Naive B cell (primary cell): ENCODE measurements around the gene PUS3. TPM values are rescaled to one million over a fixed set of nuclear protein-coding genes. Genes with fewer than 3 reads are reported as not detected.
"Not testable (repeated sequence)": the region's sequence is repeated elsewhere in the genome, so short reads cannot be mapped to it uniquely, and the experiment has no call there.

Experiments used
- ATAC-seq, 2 donors: fragments of 150-1000 bp; cut with Tn5 transposase; 2 replicates each; pipeline ENCODE4 v1.10.0; 2021; ENCODE audit warnings: low read depth in 2 of 2, mild to moderate bottlenecking in 2 of 2, moderate library complexity in 2 of 2
- DNase-seq: peaks from one replicate; pipeline ENCODE4 v3.0.0; 2022
- H3K27ac Mint-ChIP-seq, 6 donors: one replicate each; pipeline ENCODE4 v1.8.0; 2020 to 2022; ENCODE audit warnings: mild to moderate bottlenecking in 6 of 6, mixed read lengths in 6 of 6, moderate library complexity in 5 of 6, inconsistent platforms in 2 of 6
- H3K27me3 Mint-ChIP-seq, 3 donors: one replicate each; pipeline ENCODE4 v1.8.0; 2021 to 2022; ENCODE audit warnings: mixed read lengths in 3 of 3, mild to moderate bottlenecking in 1 of 3
- H3K36me3 Mint-ChIP-seq, 2 donors: one replicate each; pipeline ENCODE4 v1.8.0; 2020 to 2022; ENCODE audit warnings: mixed read lengths in 2 of 2, inconsistent platforms in 1 of 2, mild to moderate bottlenecking in 1 of 2
- H3K4me1 Mint-ChIP-seq, 3 donors: one replicate each; pipeline ENCODE4 v1.8.0; 2020 to 2022; ENCODE audit warnings: mixed read lengths in 3 of 3, inconsistent platforms in 1 of 3, mild to moderate bottlenecking in 1 of 3, moderate library complexity in 1 of 3
- H3K4me3 Mint-ChIP-seq, 8 donors: one replicate each; pipeline ENCODE4 v1.8.0; 2020 to 2022; ENCODE audit warnings: mild to moderate bottlenecking in 8 of 8, mixed read lengths in 8 of 8, moderate library complexity in 8 of 8, inconsistent platforms in 2 of 8
- H3K9me3 Mint-ChIP-seq, 7 donors: one replicate each; pipeline ENCODE4 v1.8.0; 2020 to 2022; ENCODE audit warnings: mixed read lengths in 7 of 7, mild to moderate bottlenecking in 5 of 7, inconsistent platforms in 2 of 7, moderate library complexity in 1 of 7
- polyA plus RNA-seq, 6 donors: library from polyadenylated mRNA; unstranded; fragments of 300-500 nt; fragmentation: Illumina TruSeq; gene quantifications; one replicate each; pipeline ENCODE4 v1.2.3, GENCODE V29; 2021; ENCODE audit warnings: low read depth in 6 of 6

Gene PUS3
- polyA plus RNA-seq, 6 donors from 2014 or later, result 6.2 to 12.1 (median 7.9) TPM

- ATAC-seq (no peak), DNase-seq (no peak)
- Mint-ChIP-seq H3K36me3 (no peaks in the 10 kb centered on the region), H3K9me3 (no peaks in the 10 kb centered on the region), H3K27me3 (peaks cover 41 to 64% (median 43%) of the 10 kb centered on the region in 3 donors), H3K4me1 (peaks cover 0 to 6% (median 3%) of the 10 kb centered on the region in 3 donors), H3K4me3 (peak overlapping the region in 1 of 8 donors; percentile 45), H3K27ac (peak overlapping the region in 3 of 6 donors; percentile 12 to 76 (median 15))
Observed at GRCh38 chr11:125921042-125921441, 18.0 kb upstream of the PUS3 start.

GRCh38 chr11:125918140-125918840 lies 15.3 kb upstream of the PUS3 start:
- no peaks in the 10 kb centered on the region for H3K36me3 Mint-ChIP-seq
- H3K27me3 Mint-ChIP-seq, result peaks cover 39 to 54% (median 42%) of the 10 kb centered on the region in 3 donors
- no peak for DNase-seq
- no peak overlapping the region for H3K4me3 Mint-ChIP-seq
- no peak overlapping the region for H3K27ac Mint-ChIP-seq
- ATAC-seq, result no peak
- no peaks in the 10 kb centered on the region for H3K9me3 Mint-ChIP-seq
- H3K4me1 Mint-ChIP-seq, result peaks cover 0 to 5% (median 3%) of the 10 kb centered on the region in 3 donors

- no peak for ATAC-seq
- H3K36me3 Mint-ChIP-seq, result no peaks in the 10 kb centered on the region
- DNase-seq, result no peak
- no peaks in the 10 kb centered on the region for H3K4me1 Mint-ChIP-seq
- no peak overlapping the region for H3K4me3 Mint-ChIP-seq
- H3K27me3 Mint-ChIP-seq, result peaks cover 46 to 52% (median 50%) of the 10 kb centered on the region in 3 donors
- H3K27ac Mint-ChIP-seq, result peak overlapping the region in 1 of 6 donors; percentile 44
- no peaks in the 10 kb centered on the region for H3K9me3 Mint-ChIP-seq
Observed at GRCh38 chr11:125916683-125917347, 13.8 kb upstream of the PUS3 start.

GRCh38 chr11:125914601-125915000 lies 11.6 kb upstream of the PUS3 start:
- not testable (repeated sequence) for H3K36me3 Mint-ChIP-seq, DNase-seq, H3K9me3 Mint-ChIP-seq, H3K4me3 Mint-ChIP-seq, ATAC-seq, H3K4me1 Mint-ChIP-seq
- Mint-ChIP-seq H3K27ac (peak overlapping the region in 1 of 6 donors; percentile 18), H3K27me3 (peaks cover 43 to 57% (median 50%) of the 10 kb centered on the region in 3 donors)

- Mint-ChIP-seq H3K4me3 (no peak overlapping the region), H3K4me1 (no peaks in the 10 kb centered on the region), H3K9me3 (peaks cover 0 to 6% (median 0%) of the 10 kb centered on the region in 7 donors), H3K27me3 (peaks cover 29 to 53% (median 42%) of the 10 kb centered on the region in 3 donors), H3K27ac (no peak overlapping the region), H3K36me3 (no peaks in the 10 kb centered on the region)
- ATAC-seq (no peak), DNase-seq (no peak)
Observed at GRCh38 chr11:125910226-125910849, 7.3 kb upstream of the PUS3 start.

GRCh38 chr11:125904678-125905077 lies 1.7 kb upstream of the PUS3 start:
- Mint-ChIP-seq H3K27ac (peak overlapping the region in 2 of 6 donors; percentile 59 to 69), H3K4me3 (peak overlapping the region; percentile 70 to 97 (median 85)), H3K27me3 (peaks cover 31 to 38% (median 34%) of the 10 kb centered on the region in 3 donors), H3K36me3 (no peaks in the 10 kb centered on the region), H3K9me3 (peaks cover 0 to 6% (median 0%) of the 10 kb centered on the region in 7 donors), H3K4me1 (peaks cover 12 to 27% (median 16%) of the 10 kb centered on the region in 3 donors)
- DNase-seq, result no peak
- no peak for ATAC-seq

- Mint-ChIP-seq H3K27ac (peak within 1 kb of the TSS in 5 of 6 donors; percentile 57 to 96 (median 87)), H3K4me1 (peaks cover 12 to 27% (median 22%) of the 10 kb centered on the region in 3 donors), H3K36me3 (no peaks in the 10 kb centered on the region), H3K27me3 (peaks cover 30 to 35% (median 32%) of the 10 kb centered on the region in 3 donors), H3K9me3 (peaks cover 0 to 6% (median 0%) of the 10 kb centered on the region in 7 donors), H3K4me3 (peak within 1 kb of the TSS; percentile 91 to 98 (median 96))
- ATAC-seq (peak; percentile 12 to 28), DNase-seq (no peak)
Observed at GRCh38 chr11:125903711-125904659, 979 bp upstream of the PUS3 start, which contains the start of gene DDX25. Gene DDX25 (plus strand): TSS chr11:125904508. CDS start chr11:125904518, 10 bp downstream.

- Mint-ChIP-seq H3K36me3 (no peaks in the 10 kb centered on the region), H3K4me3 (peak overlapping the region; percentile 91 to 98 (median 96)), H3K27ac (peak overlapping the region in 5 of 6 donors; percentile 75 to 96 (median 90)), H3K27me3 (peaks cover 19 to 22% (median 21%) of the 10 kb centered on the region in 3 donors), H3K9me3 (peaks cover 0 to 6% (median 0%) of the 10 kb centered on the region in 7 donors), H3K4me1 (peaks cover 20 to 27% (median 22%) of the 10 kb centered on the region in 3 donors)
- DNase-seq, result no peak
- no peak for ATAC-seq
Observed at GRCh38 chr11:125902277-125902926, 604 bp downstream of the PUS3 start.

- Mint-ChIP-seq H3K27me3 (peaks cover 19 to 22% (median 21%) of the 10 kb centered on the region in 3 donors), H3K4me1 (peaks cover 20 to 27% (median 22%) of the 10 kb centered on the region in 3 donors), H3K9me3 (peaks cover 0 to 6% (median 0%) of the 10 kb centered on the region in 7 donors), H3K27ac (peak overlapping the region in 1 of 6 donors; percentile 19), H3K36me3 (no peaks in the 10 kb centered on the region), H3K4me3 (peak overlapping the region; percentile 32 to 98 (median 78))
- ATAC-seq (no peak), DNase-seq (no peak)
Observed at GRCh38 chr11:125901872-125902271, 1.1 kb downstream of the PUS3 start.

GRCh38 chr11:125892994-125893393 lies 10.0 kb downstream of the PUS3 start:
- H3K36me3 Mint-ChIP-seq, result peaks cover 7 to 24% of the 10 kb centered on the region in 2 donors
- H3K9me3 Mint-ChIP-seq, result no peaks in the 10 kb centered on the region
- H3K4me1 Mint-ChIP-seq, result peaks cover 6 to 27% (median 23%) of the 10 kb centered on the region in 3 donors
- DNase-seq, result no peak
- no peaks in the 10 kb centered on the region for H3K27me3 Mint-ChIP-seq
- ATAC-seq, result no peak
- peak overlapping the region in 2 of 6 donors; percentile 7 to 40 for H3K27ac Mint-ChIP-seq
- H3K4me3 Mint-ChIP-seq, result peak overlapping the region in 1 of 8 donors; percentile 53

- H3K9me3 Mint-ChIP-seq, result peaks cover 0 to 4% (median 0%) of the 10 kb centered on the region in 7 donors
- H3K27ac Mint-ChIP-seq, result peak overlapping the region in 1 of 6 donors; percentile 40
- ATAC-seq (no peak), DNase-seq (no peak)
- H3K27me3 Mint-ChIP-seq, result no peaks in the 10 kb centered on the region
- peaks cover 7 to 24% of the 10 kb centered on the region in 2 donors for H3K36me3 Mint-ChIP-seq
- H3K4me3 Mint-ChIP-seq, result no peak overlapping the region
- peaks cover 6 to 30% (median 28%) of the 10 kb centered on the region in 3 donors for H3K4me1 Mint-ChIP-seq
Observed at GRCh38 chr11:125892071-125892470, 10.9 kb downstream of the PUS3 start.
